AG09309 (cell line): Measurements from ENCODE around the gene ZNF345.

ENCODE experiments used
- DNase-seq: peaks from one replicate; pipeline ENCODE4 v3.0.0-alpha.2; 2010; ENCODE audit warnings: low read depth
- H3K4me3 ChIP-seq: 2 replicates; pipeline ENCODE4 v1.5.1; 2011; ENCODE audit warnings: mild to moderate bottlenecking, low read depth, low read length, moderate library complexity; ENCODE audit not compliant: control insufficient read depth
- TF ChIP-seq, protein P1 (sequence below): IDR thresholded peaks from 2 replicates; pipeline ENCODE4 v1.5.1; 2011; ENCODE audit warnings: mild to moderate bottlenecking, low read depth, low read length, inconsistent platforms; ENCODE audit not compliant: insufficient read depth, control insufficient read depth; ENCODE audit errors: missing control alignments

ZNF345 gene

DNA sequence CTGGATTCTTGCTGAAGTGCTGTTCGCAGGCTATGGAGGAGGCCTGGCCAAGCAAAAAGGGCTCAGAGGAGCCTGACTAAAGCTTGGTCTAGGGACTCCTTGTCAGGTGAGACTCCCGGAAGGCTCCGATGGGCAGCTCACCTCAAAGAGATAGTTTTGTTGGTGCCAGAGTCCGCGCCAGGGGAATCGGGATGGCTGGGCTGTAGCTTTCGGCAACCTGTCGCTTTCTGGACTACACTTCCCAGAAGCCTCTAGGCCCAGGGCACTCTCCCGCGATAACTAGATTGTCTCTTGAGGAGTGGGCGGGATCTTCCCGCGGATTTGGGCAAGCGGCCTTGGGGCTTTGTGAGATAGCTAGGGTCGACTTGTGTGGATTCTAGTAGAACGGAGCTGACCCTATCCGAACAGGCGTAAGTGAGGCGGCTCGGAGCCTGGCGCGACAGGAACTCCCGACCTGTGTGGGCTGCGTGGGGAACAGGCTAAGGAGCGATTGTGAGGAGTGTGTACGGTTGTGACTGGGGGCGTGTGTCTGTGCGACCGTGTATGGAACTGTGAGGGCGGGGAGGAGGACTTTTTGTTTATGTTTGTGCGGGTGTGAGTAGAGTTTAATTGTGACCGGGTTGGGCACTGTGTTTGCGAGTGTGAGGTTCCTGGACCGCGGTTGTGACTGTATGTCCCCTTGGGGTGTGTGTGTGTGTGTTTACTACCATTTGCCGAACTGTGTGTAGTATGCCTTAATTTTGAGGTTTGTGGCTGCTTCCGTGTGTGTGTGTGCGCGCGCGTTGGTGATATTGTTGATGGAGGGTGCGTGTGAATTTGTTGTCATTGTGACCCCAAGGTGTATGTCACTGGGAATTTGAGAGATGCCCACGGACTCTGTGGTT lies at the start of gene ZNF345:
Gene ZNF345 (plus strand): TSS at position 318 of the 884 bp plus-strand sequence. CDS start 25,955 bp downstream, outside the sequence.
- H3K4me3 ChIP-seq, result peak within 1 kb of the TSS; percentile 70
- DNase-seq, result peak; percentile 71
- TF ChIP-seq, protein P1, sequence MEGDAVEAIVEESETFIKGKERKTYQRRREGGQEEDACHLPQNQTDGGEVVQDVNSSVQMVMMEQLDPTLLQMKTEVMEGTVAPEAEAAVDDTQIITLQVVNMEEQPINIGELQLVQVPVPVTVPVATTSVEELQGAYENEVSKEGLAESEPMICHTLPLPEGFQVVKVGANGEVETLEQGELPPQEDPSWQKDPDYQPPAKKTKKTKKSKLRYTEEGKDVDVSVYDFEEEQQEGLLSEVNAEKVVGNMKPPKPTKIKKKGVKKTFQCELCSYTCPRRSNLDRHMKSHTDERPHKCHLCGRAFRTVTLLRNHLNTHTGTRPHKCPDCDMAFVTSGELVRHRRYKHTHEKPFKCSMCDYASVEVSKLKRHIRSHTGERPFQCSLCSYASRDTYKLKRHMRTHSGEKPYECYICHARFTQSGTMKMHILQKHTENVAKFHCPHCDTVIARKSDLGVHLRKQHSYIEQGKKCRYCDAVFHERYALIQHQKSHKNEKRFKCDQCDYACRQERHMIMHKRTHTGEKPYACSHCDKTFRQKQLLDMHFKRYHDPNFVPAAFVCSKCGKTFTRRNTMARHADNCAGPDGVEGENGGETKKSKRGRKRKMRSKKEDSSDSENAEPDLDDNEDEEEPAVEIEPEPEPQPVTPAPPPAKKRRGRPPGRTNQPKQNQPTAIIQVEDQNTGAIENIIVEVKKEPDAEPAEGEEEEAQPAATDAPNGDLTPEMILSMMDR, result no peak

DNA sequence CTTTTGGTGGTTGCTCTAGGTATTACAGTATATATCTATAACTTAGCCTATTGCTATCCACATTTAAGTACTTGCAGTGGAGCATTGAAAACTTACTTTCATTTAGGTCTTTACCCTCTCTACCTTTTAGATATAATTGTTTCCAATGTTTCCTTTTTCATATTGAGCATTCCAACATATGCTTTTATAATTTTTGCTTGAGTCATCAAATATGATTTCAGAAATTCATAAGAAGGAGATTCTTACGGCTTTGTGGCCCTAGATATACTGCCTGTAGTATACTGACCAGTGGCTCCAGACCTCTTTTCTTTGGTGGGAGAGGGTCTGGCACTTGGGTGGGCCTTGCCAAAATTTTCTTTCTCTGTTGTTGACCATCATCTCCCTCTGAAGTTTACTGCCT lies 45.3 kb upstream of the ZNF345 start:
- TF ChIP-seq, protein P1, result no peak
- no peak overlapping the region for H3K4me3 ChIP-seq
- no peak for DNase-seq

DNA sequence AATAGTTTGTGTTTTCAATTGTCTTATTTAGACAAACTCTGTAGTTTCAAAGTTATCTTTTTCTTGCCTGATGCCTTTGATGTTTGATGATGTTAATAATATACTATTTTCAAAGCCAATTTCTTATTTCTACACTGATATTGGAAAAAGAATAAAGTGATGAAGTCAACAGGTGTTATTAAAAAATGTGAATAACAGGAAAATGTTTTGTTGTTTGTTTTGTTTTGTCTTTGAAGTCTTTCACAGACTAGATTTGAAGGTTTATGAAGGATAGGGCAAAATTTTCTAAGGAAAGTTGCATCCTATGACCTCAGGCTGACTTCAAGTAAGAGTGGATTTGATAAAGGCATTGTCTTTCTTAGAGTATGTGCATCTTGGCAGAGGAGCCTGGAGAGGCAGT lies 43.6 kb upstream of the ZNF345 start:
- TF ChIP-seq, protein P1, result no peak
- DNase-seq, result no peak
- H3K4me3 ChIP-seq, result no peak overlapping the region

DNA sequence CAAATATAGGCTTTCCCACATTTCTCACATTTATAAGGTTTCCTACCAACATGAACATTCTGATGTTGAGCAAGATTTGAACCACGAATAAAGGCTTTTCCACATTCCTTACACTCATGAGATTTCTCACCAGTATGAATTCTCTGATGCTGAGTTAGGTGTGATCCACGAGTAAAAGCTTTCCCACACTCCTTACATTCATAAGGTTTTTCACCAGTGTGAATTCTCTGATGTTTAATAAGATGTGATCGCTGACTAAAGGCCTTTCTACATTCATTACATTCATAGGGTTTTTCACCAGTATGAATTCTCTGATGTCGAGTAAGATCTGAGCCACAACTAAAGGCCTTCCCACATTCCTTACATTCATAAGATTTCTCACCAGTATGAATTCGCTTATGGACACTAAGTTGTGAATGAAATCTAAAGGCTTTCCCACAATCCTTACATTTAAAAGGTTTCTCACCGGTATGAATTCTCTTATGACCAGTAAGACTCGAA lies 31.5 kb upstream of the ZNF345 start:
- H3K4me3 ChIP-seq, result no peak overlapping the region
- TF ChIP-seq, protein P1, result no peak
- DNase-seq, result no peak

DNA sequence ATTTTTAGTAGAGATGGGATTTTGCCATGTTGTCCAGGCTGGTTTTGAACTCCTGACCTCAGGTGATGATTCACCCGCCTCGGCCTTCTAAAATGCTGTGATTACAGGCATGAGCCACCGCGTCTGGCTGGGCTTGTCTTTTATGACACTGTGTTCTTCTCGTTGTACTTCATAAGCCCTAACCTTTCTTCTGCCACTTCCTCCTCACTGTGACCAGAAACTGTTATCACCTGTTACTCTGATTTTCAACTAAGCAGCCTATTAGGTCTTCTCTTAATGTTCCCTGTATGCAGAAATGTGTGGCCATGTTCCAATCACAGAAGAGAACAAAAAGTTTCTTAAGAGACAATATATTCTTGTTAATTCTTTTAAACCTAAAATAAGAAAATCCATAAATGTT lies 28.9 kb upstream of the ZNF345 start:
- TF ChIP-seq, protein P1, result no peak
- no peak for DNase-seq
- no peak overlapping the region for H3K4me3 ChIP-seq

DNA sequence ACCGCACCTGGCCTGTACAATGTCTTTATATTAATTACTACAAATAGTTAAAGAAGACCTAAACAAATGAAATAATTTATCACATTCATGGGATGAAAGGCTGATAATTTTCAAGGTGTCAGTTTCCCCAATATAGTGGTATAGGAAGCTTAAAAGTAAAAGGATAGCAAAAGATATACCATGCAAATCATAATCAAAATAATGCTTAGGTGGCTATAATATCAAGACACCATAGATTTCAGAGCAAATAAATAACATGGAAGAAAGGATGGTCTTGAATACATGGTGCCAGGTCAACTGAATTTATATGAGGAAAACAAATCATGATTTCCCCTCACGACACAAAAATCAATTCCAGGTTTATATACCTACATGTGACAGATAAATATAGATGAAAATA lies 17.2 kb upstream of the ZNF345 start:
- no peak for DNase-seq
- H3K4me3 ChIP-seq, result no peak overlapping the region
- TF ChIP-seq, protein P1, result no peak
